HG03108 (cell line): Measurements from ENCODE around the gene PSMB3.
A peak's percentile ranks its signal among the peaks of the same experiment; 100 is the strongest.

Experiments
- ATAC-seq: cut with Tn5 transposase; IDR thresholded peaks from one replicate; pipeline ENCODE4 v1.9.1; 2021; ENCODE audit warnings: moderate library complexity; ENCODE audit not compliant: unreplicated experiment

PSMB3 gene

GRCh38 chr17:38752308-38753070 is at the start of gene PSMB3:
Gene PSMB3, plus strand, starts transcription at chr17:38752741. Its CDS starts 86 bp downstream, at chr17:38752827.
- ATAC-seq, result peak; percentile 79

- no peak for ATAC-seq
These were observed 49.4 kb upstream of the PSMB3 start for GRCh38 chr17:38702916-38703741.

- ATAC-seq, result peak; percentile 24
These were observed 48.6 kb upstream of the PSMB3 start for GRCh38 chr17:38703742-38704605.

- ATAC-seq, result no peak
These were observed 47.7 kb upstream of the PSMB3 start, which contains the start of gene MLLT6 for GRCh38 chr17:38704606-38705522. Gene MLLT6, plus strand, starts transcription at chr17:38705273. Its CDS starts 360 bp downstream, at chr17:38705633.

- ATAC-seq, result no peak
These were observed 47.1 kb upstream of the PSMB3 start for GRCh38 chr17:38705523-38705802.

GRCh38 chr17:38705803-38706504 is 46.6 kb upstream of the PSMB3 start:
- no peak for ATAC-seq

GRCh38 chr17:38706505-38707216 is 45.9 kb upstream of the PSMB3 start:
- no peak for ATAC-seq

GRCh38 chr17:38707678-38708351 is 44.7 kb upstream of the PSMB3 start:
- ATAC-seq, result no peak

- no peak for ATAC-seq
These were observed 43.3 kb upstream of the PSMB3 start for GRCh38 chr17:38709104-38709820.

- ATAC-seq, result no peak
These were observed 42.5 kb upstream of the PSMB3 start for GRCh38 chr17:38709864-38710603.

- ATAC-seq, result no peak
These were observed 42.0 kb upstream of the PSMB3 start for GRCh38 chr17:38710604-38710962.

GRCh38 chr17:38710985-38711384 is 41.6 kb upstream of the PSMB3 start:
- ATAC-seq, result no peak

- ATAC-seq, result no peak
These were observed 40.6 kb upstream of the PSMB3 start for GRCh38 chr17:38711792-38712571.

GRCh38 chr17:38712593-38712992 is 39.9 kb upstream of the PSMB3 start:
- no peak for ATAC-seq

- no peak for ATAC-seq
These were observed 39.0 kb upstream of the PSMB3 start for GRCh38 chr17:38713456-38714075.
